ENCODE results near the gene ITPKB.
"Not testable (repeated sequence)": the region's sequence is repeated elsewhere in the genome, so short reads cannot be mapped to it uniquely, and the experiment has no call there.

Gene ITPKB

GRCh38 chr1:226625832-226626576 lies 113.1 kb downstream of the ITPKB start:
- DNase-seq (ENCODE audit: low spot score) (no peak), FAIRE-seq (no peak)

DNA sequence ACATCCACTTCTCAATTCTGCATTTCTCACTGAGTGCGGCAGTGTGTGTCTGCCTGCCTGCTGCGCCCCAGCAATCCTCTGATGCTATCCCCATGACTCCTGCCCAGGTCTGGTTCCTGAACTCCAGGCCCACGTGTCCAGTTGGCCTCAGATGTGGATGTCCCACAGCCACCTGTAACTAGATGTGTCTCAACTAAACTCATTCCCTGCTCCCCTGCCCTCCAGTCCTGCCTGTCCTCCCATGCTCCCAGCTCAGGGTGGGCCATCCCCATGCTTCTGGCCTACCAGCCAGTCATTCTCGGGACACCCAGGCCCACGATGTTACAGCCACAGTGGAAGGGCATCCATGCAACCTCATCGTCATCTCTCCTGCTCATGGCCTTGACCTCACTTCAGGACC lies 113.8 kb downstream of the ITPKB start:
- no peak for DNase-seq (ENCODE audit: low spot score)
- FAIRE-seq = no peak

- FAIRE-seq (no peak), DNase-seq (ENCODE audit: low spot score) (no peak)
Observed at GRCh38 chr1:226624526-226624925, 114.6 kb downstream of the ITPKB start.

- DNase-seq (ENCODE audit: low spot score) = no peak
- FAIRE-seq = no peak
Observed at GRCh38 chr1:226622012-226622411, 117.1 kb downstream of the ITPKB start.

DNA sequence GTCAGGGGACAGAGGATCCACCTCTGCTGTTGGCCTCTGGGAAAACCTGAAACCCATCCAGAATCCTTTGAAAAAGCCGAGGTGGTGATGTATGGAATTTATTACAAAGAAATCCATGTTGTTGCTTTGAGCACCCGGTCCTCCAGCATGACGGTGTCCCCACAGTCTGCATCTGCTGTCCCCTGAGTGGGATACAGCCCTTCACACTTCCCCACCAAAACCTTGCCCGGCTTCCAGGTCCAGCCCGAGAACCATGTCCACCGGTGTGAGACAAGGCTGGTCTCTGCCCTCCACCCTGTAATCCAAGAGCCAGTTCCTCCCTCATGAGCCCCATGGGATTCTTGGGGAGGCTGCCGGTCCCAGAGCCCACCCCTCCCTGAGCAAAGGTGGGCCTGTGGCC lies 120.1 kb downstream of the ITPKB start:
- FAIRE-seq = no peak

GRCh38 chr1:226618380-226618779 lies 120.7 kb downstream of the ITPKB start:
- FAIRE-seq = no peak

More for the DNA sequence above, 120.1 kb downstream of the ITPKB start:
- no peak for DNase-seq (ENCODE audit: low spot score)

DNA sequence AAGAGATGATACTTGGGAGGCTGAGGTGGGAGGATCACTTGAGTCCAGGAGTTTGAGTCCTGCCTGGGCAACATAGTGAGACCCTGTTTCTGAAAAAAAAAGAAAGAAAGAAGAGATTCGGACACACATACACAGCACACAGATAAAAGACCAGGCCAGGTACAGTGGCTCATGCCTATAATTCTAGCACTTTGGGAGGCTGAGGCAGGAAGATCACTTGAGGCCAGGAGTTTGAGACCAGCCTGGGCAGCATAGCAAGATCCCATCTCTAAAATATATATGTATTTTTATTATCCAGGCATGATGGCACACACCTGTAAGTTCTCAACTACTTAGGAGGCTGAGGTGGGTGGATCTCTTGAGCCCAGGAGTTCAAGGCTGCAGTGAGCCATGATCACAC lies 121.4 kb downstream of the ITPKB start:
- FAIRE-seq; DNase-seq (ENCODE audit: low spot score): not testable (repeated sequence)

More at GRCh38 chr1:226618380-226618779, 120.7 kb downstream of the ITPKB start:
- no peak for DNase-seq (ENCODE audit: low spot score)

- DNase-seq (ENCODE audit: low spot score) = no peak
- FAIRE-seq = no peak
Observed at GRCh38 chr1:226617109-226617508, 122.0 kb downstream of the ITPKB start.

- DNase-seq (ENCODE audit: low spot score) (no peak), FAIRE-seq (no peak)
Observed at GRCh38 chr1:226616636-226617035, 122.4 kb downstream of the ITPKB start.

GRCh38 chr1:226615876-226616275 lies 123.2 kb downstream of the ITPKB start:
- FAIRE-seq (no peak), DNase-seq (ENCODE audit: low spot score) (no peak)

- DNase-seq (ENCODE audit: low spot score); FAIRE-seq: not testable (repeated sequence)
Observed at GRCh38 chr1:226611980-226612379, 127.1 kb downstream of the ITPKB start.

DNA sequence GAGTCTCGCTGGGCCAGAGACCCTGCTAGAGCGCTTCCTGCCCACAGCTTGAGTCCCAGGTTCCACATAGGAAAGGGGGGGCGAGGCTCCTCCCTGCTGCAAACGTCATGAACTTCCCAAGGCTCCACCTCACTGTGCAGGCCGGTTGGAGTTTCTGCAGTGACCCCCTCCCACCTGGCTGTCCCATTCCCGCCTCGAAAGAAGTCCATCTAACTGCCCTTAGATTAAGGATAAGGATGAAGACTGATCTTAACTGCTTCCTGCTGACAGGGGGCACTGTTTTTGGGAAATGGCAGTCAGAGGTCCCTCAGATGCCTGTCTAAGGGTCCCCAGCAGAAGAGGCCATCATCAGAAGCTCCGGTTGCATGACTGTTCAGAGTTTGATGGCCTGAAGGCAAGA lies 127.8 kb downstream of the ITPKB start:
- FAIRE-seq (no peak), DNase-seq (ENCODE audit: low spot score) (no peak)

GRCh38 chr1:226610671-226611070 lies 128.4 kb downstream of the ITPKB start:
- DNase-seq (ENCODE audit: low spot score) = no peak
- FAIRE-seq = no peak

DNA sequence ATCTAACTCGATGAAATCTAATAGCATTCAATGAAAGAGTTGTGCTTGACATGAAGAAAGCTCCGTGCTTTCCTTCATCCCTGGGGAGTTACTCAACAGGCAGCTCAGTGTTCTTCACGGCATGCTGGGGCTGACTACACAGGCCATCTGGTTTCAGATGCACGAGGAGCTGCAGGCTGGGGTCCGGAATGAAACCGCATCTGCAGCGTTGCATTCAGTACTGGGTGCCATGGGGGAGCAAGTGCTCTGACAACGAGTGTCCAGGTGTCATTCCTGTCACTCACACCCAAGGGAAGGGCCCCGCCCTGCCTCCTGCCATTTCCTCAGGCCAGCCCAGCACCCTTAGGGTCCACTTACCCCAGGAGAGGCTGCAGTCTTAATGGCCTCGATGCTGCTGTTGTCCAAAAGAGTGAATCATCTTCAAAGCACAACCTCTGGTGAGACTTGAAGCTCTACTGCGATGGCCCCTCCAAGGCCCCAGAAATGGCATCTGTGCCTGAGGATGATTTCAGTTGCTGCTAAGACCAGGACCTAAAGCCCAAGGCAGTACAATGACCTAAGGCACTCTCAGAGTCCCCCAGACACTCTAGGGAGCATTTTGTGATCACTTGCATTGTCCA lies 129.1 kb downstream of the ITPKB start:
- FAIRE-seq (no peak), DNase-seq (ENCODE audit: low spot score) (no peak)

DNA sequence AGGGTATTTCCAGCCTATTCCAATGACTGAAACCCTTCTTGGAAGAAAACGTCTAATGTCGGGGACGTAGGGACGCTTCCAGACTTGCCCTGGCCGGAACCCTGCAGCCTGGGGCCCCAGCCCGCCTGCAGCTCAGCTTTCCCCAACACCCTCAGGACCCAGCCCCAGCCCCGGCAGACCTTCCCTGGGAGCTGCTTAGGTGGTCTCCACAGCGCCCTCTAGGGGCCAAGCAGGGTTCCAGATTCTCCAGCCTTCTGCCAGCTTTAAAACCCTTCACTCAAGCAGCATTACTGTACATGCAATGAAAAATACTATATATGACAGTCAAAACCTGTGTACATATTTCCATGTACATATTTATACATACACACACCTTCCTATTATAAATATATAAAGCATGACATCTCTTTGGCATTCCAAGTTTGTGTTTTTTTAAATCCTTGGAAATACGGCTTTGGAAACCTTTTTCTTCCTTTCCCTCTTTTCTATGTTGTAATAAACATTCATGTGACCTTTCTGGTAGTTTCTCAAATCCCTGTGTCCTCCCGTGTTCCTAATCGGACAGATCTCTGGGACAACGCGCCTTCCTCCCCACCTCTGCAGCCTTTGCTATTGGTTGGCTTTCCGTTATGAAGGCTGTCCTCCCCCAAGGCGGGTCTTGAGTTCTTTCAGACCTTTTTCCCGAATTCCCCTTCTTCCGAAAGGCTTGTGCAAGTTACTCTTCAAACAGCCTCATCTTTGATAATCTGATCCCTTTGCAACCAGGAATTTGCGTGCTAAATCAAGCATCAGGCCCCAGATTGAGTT lies 130.2 kb downstream of the ITPKB start:
- no peak for FAIRE-seq
- peak; percentile 31 for DNase-seq (ENCODE audit: low spot score)

GRCh38 chr1:226607821-226608220 lies 131.3 kb downstream of the ITPKB start:
- DNase-seq (ENCODE audit: low spot score) (no peak), FAIRE-seq (no peak)

DNA sequence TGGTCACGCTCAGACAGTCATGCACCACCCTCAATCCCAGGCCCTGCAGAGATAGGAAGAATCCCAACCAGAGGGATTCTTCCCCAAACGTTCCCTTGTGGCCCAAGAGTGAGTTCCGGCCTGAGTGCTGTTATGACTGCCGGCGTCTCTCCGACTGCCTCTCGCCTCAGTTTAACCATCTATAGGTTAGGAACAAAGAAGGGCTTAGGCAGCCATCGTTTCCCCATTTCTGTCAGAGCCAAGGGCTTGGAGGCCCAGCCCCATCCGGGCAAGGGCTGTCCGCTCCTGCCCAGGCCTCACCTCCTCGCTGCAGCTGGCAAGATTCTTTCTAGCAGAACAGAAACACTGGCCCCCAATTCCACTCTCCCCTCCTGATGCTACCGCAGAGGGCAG lies 131.8 kb downstream of the ITPKB start:
- DNase-seq (ENCODE audit: low spot score) (no peak), FAIRE-seq (no peak)

- FAIRE-seq = no peak
- no peak for DNase-seq (ENCODE audit: low spot score)
Observed at GRCh38 chr1:226606311-226607267, 132.5 kb downstream of the ITPKB start.

DNA sequence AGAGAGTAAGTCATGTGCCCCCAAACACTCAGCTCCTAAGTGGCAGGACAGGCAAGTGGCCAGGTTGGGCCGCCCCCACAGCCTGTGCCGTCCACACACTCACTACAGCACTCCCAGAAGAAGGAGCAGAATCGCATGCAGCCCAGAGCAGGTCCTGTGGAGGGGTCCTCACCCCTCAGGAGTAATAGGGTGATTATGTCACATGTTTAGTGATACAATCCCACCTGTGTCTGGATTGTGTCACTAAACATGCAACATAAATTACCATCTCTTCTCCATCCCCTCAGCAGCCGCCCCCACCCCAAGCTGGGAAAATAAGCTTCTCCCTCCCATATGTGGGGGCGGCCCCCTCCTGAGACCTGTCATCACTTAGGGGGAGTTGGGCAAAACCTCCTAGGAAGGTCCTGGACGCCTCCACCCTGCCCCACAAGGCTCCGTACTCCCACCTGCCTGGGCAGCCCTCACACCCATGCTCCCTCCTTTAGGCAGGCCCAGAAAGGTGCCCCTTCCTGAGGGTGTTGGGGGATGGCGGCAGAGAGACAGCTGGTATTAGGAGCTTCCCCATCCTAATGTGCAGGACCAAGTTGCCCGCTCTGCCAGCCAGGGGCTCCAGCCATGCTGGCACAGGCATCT lies 133.6 kb downstream of the ITPKB start:
- FAIRE-seq (no peak), DNase-seq (ENCODE audit: low spot score) (no peak)

GRCh38 chr1:226604560-226605317 lies 134.3 kb downstream of the ITPKB start:
- DNase-seq (ENCODE audit: low spot score) (no peak), FAIRE-seq (no peak)

Data from RCC 7860 (cell line).